Uterus (tissue), 4 donors: ENCODE results near the gene IRF1. TPM values are rescaled to one million over a fixed set of nuclear protein-coding genes. Genes with fewer than 3 reads are reported as not detected.
"Not testable (repeated sequence)": the region's sequence is repeated elsewhere in the genome, so short reads cannot be mapped to it uniquely, and the experiment has no call there.

ENCODE experiments used
- DNase-seq, 2 donors: peaks; one replicate each; pipeline ENCODE4 v3.0.0-alpha.2; 2019 to 2020
- H3K27ac ChIP-seq, 2 donors: fragments of 200-600 bp; sonication (generic); 1 replicate in 1 of 2; 2 replicates in 1 of 2; pipeline ENCODE4 v1.5.1; 2016 to 2018
- H3K27me3 ChIP-seq, 2 donors: fragments of 200-600 bp; sonication (generic); one replicate each; pipeline ENCODE4 v1.5.1; 2018 to 2019; ENCODE audit warnings: control low read depth in 1 of 2
- H3K36me3 ChIP-seq, 2 donors: fragments of 200-600 bp; sonication (generic); one replicate each; pipeline ENCODE4 v1.5.1; 2019; ENCODE audit warnings: control low read depth in 1 of 2
- H3K4me1 ChIP-seq, 2 donors: fragments of 200-600 bp; sonication (generic); one replicate each; pipeline ENCODE4 v1.5.1; 2018 to 2019; ENCODE audit warnings: control low read depth in 1 of 2
- H3K4me3 ChIP-seq, 2 donors: fragments of 200-600 bp; sonication (generic); 1 replicate in 1 of 2; 2 replicates in 1 of 2; pipeline ENCODE4 v1.5.1; 2018 to 2019; ENCODE audit warnings: mild to moderate bottlenecking in 1 of 2
- H3K9me3 ChIP-seq, 2 donors: fragments of 200-600 bp; sonication (generic); one replicate each; pipeline ENCODE4 v1.5.1; 2019; ENCODE audit warnings: control low read depth in 1 of 2
- POLR2A ChIP-seq, 2 donors: fragments of 450-650 bp; IDR thresholded peaks; one replicate each; pipeline ENCODE4 v1.6.1; 2016; ENCODE audit warnings: antibody characterized with exemption in 2 of 2, mild to moderate bottlenecking in 1 of 2, moderate library complexity in 1 of 2
- intact Hi-C: fragments of 100-400 bp; cut with DNase I; formaldehyde crosslinking; loops from one replicate; pipeline ENCODE4 v1.15.1; 2023; ENCODE audit warnings: low total_unique reads
- total RNA-seq, 4 donors: library from RNA; depleted of rRNA in 3 of 4; stranded (reverse); fragments of >200 nt in 3 of 4; gene quantifications; one replicate each; pipeline versions ENCODE4 v1.1.0 to v1.2.4, GENCODE V29; 2014 to 2023
- TF ChIP-seq, protein P1 (sequence below), 4 experiments: fragments of 200-600 bp in 2 of 4; fragments of 450-650 bp in 2 of 4; sonication (generic) in 2 of 4; IDR thresholded peaks; one replicate each; pipeline ENCODE4 v1.5.1; 2016 to 2019; ENCODE audit warnings: antibody characterized with exemption in 4 of 4, mild to moderate bottlenecking in 2 of 4, moderate library complexity in 1 of 4
- donor health status: DM: yes; HTN: yes; CAD: no.

Gene IRF1
- total RNA-seq, 4 donors from 2014 or later: 3.8 to 110 (median 25.7) TPM

DNA sequence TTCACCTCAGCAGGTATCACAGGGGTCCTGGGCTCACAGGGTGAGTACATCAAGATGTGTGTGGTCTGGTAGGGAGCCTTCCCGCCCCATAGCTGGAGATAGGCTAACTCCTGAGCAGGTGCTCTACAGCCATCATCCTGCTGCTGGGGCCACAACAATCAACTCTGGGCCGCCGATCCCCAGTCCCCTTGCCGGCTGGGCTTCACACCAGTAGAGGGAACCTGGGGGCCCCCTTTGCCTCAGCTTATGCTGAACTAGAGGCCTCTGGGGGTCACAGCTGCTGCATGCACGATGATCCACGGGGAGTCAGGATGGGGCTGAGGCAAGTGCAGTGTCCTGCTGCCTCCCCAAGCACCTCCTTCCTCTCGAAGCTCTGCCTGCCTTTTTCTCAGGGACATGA, 46.5 kb downstream of the IRF1 start:
- no peak for TF ChIP-seq POLR2A (IDR thresholded peaks at IDR 0.05)
- TF ChIP-seq, protein P1, sequence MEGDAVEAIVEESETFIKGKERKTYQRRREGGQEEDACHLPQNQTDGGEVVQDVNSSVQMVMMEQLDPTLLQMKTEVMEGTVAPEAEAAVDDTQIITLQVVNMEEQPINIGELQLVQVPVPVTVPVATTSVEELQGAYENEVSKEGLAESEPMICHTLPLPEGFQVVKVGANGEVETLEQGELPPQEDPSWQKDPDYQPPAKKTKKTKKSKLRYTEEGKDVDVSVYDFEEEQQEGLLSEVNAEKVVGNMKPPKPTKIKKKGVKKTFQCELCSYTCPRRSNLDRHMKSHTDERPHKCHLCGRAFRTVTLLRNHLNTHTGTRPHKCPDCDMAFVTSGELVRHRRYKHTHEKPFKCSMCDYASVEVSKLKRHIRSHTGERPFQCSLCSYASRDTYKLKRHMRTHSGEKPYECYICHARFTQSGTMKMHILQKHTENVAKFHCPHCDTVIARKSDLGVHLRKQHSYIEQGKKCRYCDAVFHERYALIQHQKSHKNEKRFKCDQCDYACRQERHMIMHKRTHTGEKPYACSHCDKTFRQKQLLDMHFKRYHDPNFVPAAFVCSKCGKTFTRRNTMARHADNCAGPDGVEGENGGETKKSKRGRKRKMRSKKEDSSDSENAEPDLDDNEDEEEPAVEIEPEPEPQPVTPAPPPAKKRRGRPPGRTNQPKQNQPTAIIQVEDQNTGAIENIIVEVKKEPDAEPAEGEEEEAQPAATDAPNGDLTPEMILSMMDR (IDR thresholded peaks at IDR 0.05): no peak
- Histone ChIP-seq H3K27me3 (no peaks in the 10 kb centered on the region), H3K4me1 (peaks cover 14 to 23% of the 10 kb centered on the region in 2 donors), H3K27ac (peak overlapping the region; percentile 2 to 29), H3K4me3 (no peak overlapping the region), H3K36me3 (no peaks in the 10 kb centered on the region), H3K9me3 (no peaks in the 10 kb centered on the region)
- DNase-seq: peak in 1 of 2 donors; percentile 12
- intact Hi-C loops: no loop called here

DNA sequence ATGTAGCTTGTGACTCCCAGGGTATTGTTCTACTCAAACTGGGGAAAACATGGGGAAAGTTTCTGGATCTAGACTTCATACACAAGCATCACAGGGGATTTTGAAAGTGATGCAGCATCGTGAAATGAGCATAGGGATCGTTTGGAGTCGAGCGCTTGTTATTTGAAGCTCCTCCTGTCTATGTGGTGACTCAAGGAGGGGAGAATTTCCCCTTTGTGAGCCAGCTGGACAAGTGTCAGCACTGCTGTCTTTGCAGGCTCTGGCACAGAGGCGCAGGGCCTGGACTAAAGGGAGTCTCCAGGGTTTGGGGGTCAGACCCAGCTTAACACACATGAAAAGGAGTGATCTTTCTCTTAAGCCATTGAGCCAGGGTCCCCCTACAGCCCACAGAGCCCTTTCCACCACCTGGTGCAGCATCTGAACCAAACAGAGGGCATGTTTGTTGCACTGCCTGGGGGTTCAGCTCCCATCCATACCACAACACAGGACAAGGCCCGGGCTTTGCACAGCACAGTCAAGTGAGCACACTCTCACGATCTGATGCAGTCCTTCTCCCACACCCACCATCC, 51.0 kb downstream of the IRF1 start:
- H3K36me3 ChIP-seq: no peaks in the 10 kb centered on the region
- no peaks in the 10 kb centered on the region for H3K9me3 ChIP-seq
- peak overlapping the region; percentile 62 to 76 for H3K27ac ChIP-seq
- H3K4me1 ChIP-seq: peaks cover 16 to 21% of the 10 kb centered on the region in 2 donors
- intact Hi-C loops: no loop called here
- H3K27me3 ChIP-seq: no peaks in the 10 kb centered on the region
- DNase-seq: peak; percentile 89
- H3K4me3 ChIP-seq: no peak overlapping the region
- TF ChIP-seq POLR2A (IDR thresholded peaks at IDR 0.05): no peak
- TF ChIP-seq, protein P1 (IDR thresholded peaks at IDR 0.05): no peak

DNA sequence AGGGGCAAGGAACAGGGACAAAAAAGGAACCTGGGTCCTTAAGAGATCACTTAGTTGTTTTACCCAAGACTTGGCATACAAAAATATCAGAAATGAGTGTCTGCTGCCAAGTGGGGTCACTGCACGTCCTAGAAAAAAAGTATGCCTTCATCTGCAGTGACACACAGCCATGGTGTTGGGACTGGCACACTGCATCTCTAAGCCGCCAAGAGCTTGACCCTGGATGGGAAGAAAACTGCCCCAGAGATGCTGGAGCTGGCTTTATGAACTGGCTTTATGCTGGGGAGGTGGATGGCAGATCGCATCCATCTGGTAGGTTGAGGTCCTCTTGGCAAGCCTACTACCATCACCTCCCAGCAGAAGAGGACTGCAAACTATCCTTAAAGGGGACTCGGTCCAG, 51.7 kb downstream of the IRF1 start:
- DNase-seq: peak in 1 of 2 donors; percentile 22
- no peaks in the 10 kb centered on the region for H3K36me3 ChIP-seq
- H3K27ac ChIP-seq: peak overlapping the region; percentile 62 to 76
- intact Hi-C loops: no loop called here
- H3K4me1 ChIP-seq: peaks cover 16 to 21% of the 10 kb centered on the region in 2 donors
- H3K9me3 ChIP-seq: no peaks in the 10 kb centered on the region
- TF ChIP-seq POLR2A (IDR thresholded peaks at IDR 0.05): no peak
- TF ChIP-seq, protein P1 (IDR thresholded peaks at IDR 0.05): no peak
- H3K27me3 ChIP-seq: no peaks in the 10 kb centered on the region
- H3K4me3 ChIP-seq: no peak overlapping the region

DNA sequence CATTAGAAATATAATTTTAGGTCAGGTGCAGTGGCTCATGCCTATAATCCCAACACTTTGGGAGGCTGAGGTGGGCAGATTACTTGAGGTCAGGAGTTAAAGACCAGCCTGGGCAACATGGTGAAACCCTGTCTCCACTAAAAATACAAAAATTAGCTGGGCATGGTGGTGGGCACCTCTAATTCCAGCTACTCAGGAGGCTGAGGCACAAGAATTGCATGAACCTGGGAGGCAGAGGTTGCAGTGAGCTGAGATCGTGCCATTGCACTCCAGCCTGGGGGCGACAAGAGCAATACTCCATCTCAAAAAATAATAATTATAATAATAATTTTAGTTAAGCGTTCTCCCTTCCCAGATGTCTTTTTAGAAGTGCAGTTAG, 52.3 kb downstream of the IRF1 start:
- H3K27me3 ChIP-seq, H3K4me3 ChIP-seq, H3K9me3 ChIP-seq, H3K36me3 ChIP-seq, intact Hi-C loops, DNase-seq: not testable (repeated sequence)
- Histone ChIP-seq H3K4me1 (peaks cover 16 to 21% of the 10 kb centered on the region in 2 donors), H3K27ac (peak overlapping the region; percentile 62 to 76)

DNA sequence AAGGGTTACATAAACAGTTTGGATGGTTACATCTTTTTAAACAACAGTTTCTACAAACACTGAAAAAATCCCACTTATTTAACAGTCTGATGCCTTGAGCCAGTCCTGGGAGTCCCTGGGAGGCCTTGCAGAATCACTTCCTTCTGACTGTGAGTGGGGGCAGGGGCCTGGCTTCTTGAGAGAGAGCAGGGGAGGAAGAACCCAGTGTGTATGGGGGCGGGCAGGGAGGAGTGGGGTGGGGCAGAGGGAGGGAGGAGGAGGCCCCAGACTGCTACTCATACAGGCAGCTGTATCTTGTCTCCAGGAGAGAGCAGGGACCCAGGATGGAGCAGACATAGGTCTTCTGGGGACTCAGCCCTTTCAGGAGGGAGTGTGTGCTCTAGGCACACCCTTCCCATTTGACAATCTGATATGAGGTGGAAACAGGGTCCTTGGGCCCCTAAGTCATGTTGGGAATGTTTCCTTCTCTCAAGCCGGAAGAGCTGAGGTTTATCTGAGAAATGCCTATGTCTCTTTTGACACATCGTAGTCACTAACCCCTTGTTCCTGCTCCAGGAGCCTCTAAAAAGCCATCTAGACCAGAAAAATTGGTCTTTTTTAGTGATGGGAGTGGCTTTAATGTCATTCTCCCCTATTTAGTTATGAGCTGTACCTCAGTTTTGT, 52.8 kb downstream of the IRF1 start:
- intact Hi-C loops: no loop called here
- H3K36me3 ChIP-seq: no peaks in the 10 kb centered on the region
- no peak overlapping the region for H3K4me3 ChIP-seq
- H3K9me3 ChIP-seq: no peaks in the 10 kb centered on the region
- TF ChIP-seq, protein P1 (IDR thresholded peaks at IDR 0.05): no peak
- no peak for TF ChIP-seq POLR2A (IDR thresholded peaks at IDR 0.05)
- H3K27ac ChIP-seq: peak overlapping the region; percentile 62 to 76
- H3K4me1 ChIP-seq: peaks cover 16 to 21% of the 10 kb centered on the region in 2 donors
- peak; percentile 83 to 90 for DNase-seq
- H3K27me3 ChIP-seq: no peaks in the 10 kb centered on the region
